IPS-11a (cell line): ENCODE results near the gene COLEC12.

ENCODE experiments used
- H3K4me3 ChIP-seq: one replicate; pipeline ENCODE4 v1.5.1; 2013; ENCODE audit warnings: low read depth, low read length, control low read depth

COLEC12 gene

GRCh38 chr18:364256-364826, 136.2 kb downstream of the COLEC12 start:
- no peak overlapping the region for H3K4me3 ChIP-seq

GRCh38 chr18:363301-364085, 137.0 kb downstream of the COLEC12 start:
- no peak overlapping the region for H3K4me3 ChIP-seq

- no peak overlapping the region for H3K4me3 ChIP-seq
These were observed 137.9 kb downstream of the COLEC12 start for GRCh38 chr18:362311-363290.

GRCh38 chr18:361941-362310, 138.6 kb downstream of the COLEC12 start:
- no peak overlapping the region for H3K4me3 ChIP-seq

GRCh38 chr18:361100-361732, 139.3 kb downstream of the COLEC12 start:
- H3K4me3 ChIP-seq: no peak overlapping the region

GRCh38 chr18:360676-361075, 139.8 kb downstream of the COLEC12 start:
- H3K4me3 ChIP-seq: no peak overlapping the region

- no peak overlapping the region for H3K4me3 ChIP-seq
These were observed 143.7 kb downstream of the COLEC12 start for GRCh38 chr18:356778-357177.

- no peak overlapping the region for H3K4me3 ChIP-seq
These were observed 144.8 kb downstream of the COLEC12 start for GRCh38 chr18:355678-356077.

- H3K4me3 ChIP-seq: no peak overlapping the region
These were observed 146.0 kb downstream of the COLEC12 start for GRCh38 chr18:354471-354870.

GRCh38 chr18:354003-354402, 146.5 kb downstream of the COLEC12 start:
- H3K4me3 ChIP-seq: no peak overlapping the region

- no peak overlapping the region for H3K4me3 ChIP-seq
These were observed 148.1 kb downstream of the COLEC12 start for GRCh38 chr18:352438-352837.

GRCh38 chr18:350953-351572, 149.4 kb downstream of the COLEC12 start:
- H3K4me3 ChIP-seq: no peak overlapping the region

- H3K4me3 ChIP-seq: no peak overlapping the region
These were observed 153.9 kb downstream of the COLEC12 start for GRCh38 chr18:346600-346999.

- H3K4me3 ChIP-seq: no peak overlapping the region
These were observed 159.4 kb downstream of the COLEC12 start for GRCh38 chr18:341102-341501.

GRCh38 chr18:340044-340443, 160.5 kb downstream of the COLEC12 start:
- H3K4me3 ChIP-seq: no peak overlapping the region

GRCh38 chr18:339200-339599, 161.3 kb downstream of the COLEC12 start:
- H3K4me3 ChIP-seq: no peak overlapping the region

- H3K4me3 ChIP-seq: no peak overlapping the region
These were observed 163.8 kb downstream of the COLEC12 start for GRCh38 chr18:336713-337112.

- no peak overlapping the region for H3K4me3 ChIP-seq
These were observed 164.8 kb downstream of the COLEC12 start for GRCh38 chr18:335733-336132.

GRCh38 chr18:334575-335132, 165.8 kb downstream of the COLEC12 start:
- no peak overlapping the region for H3K4me3 ChIP-seq
